Cardiac muscle cell (in vitro differentiated cells and primary cell): ENCODE results near the gene POU2AF1. TPM values are rescaled to one million over a fixed set of nuclear protein-coding genes. Genes with fewer than 3 reads are reported as not detected.

Experiments used
- DNase-seq, 2 donors: peaks; one replicate each; pipeline versions ENCODE4 v3.0.0 to v3.0.0-alpha.2; 2010 to 2017; ENCODE audit warnings: low read depth in 1 of 2, low spot score in 1 of 2
- H3K27ac ChIP-seq: fragments of 200-600 bp; sonication (generic); 2 replicates; pipeline ENCODE4 v1.5.1; 2016
- H3K27me3 ChIP-seq: fragments of 200-600 bp; sonication (generic); 2 replicates; pipeline ENCODE4 v1.6.0; 2016; ENCODE audit warnings: control low read depth
- H3K36me3 ChIP-seq: fragments of 200-600 bp; sonication (generic); 2 replicates; pipeline ENCODE4 v1.5.1; 2016; ENCODE audit warnings: control low read depth
- H3K4me1 ChIP-seq: fragments of 200-600 bp; sonication (generic); 2 replicates; pipeline ENCODE4 v1.8.1; 2017; ENCODE audit warnings: low read depth, mild to moderate bottlenecking, mixed run types
- H3K4me3 ChIP-seq: fragments of 200-600 bp; sonication (generic); 2 replicates; pipeline ENCODE4 v1.5.1; 2016; ENCODE audit warnings: mild to moderate bottlenecking
- H3K9me3 ChIP-seq: fragments of 200-600 bp; sonication (generic); 2 replicates; pipeline ENCODE4 v1.5.1; 2017; ENCODE audit warnings: low read depth, mild to moderate bottlenecking, control low read depth
- CTCF ChIP-seq: IDR thresholded peaks from 2 replicates; pipeline ENCODE4 v1.5.1; 2012; ENCODE audit warnings: low read depth, mild to moderate bottlenecking, low read length
- polyA plus RNA-seq: library from polyadenylated mRNA; unstranded; fragments of >200 nt; fragmentation: Nextera tagmentation; extraction: Ambion mirVana; gene quantifications from 2 replicates; pipeline ENCODE4 v1.2.1, GENCODE V29; 2016
- total RNA-seq: library from RNA; depleted of rRNA; stranded (reverse); fragments of >200 nt; gene quantifications from 2 replicates; pipeline ENCODE4 v1.2.3, GENCODE V29; 2016

The POU2AF1 gene
- total and polyA plus RNA-seq, 2 experiments from 2014 or later = not detected

GRCh38 chr11:111354601-111354891 is 24.5 kb downstream of the POU2AF1 start:
- Histone ChIP-seq H3K9me3 (no peaks in the 10 kb centered on the region), H3K36me3 (no peaks in the 10 kb centered on the region), H3K27ac (no peak overlapping the region), H3K27me3 (no peaks in the 10 kb centered on the region), H3K4me3 (no peak overlapping the region), H3K4me1 (no peaks in the 10 kb centered on the region)
- no peak for DNase-seq
- no peak for TF ChIP-seq CTCF

GRCh38 chr11:111353776-111354600 is 25.1 kb downstream of the POU2AF1 start:
- H3K36me3 ChIP-seq = no peaks in the 10 kb centered on the region
- no peak for DNase-seq
- H3K4me1 ChIP-seq = no peaks in the 10 kb centered on the region
- no peaks in the 10 kb centered on the region for H3K27me3 ChIP-seq
- TF ChIP-seq CTCF = no peak
- H3K4me3 ChIP-seq = no peak overlapping the region
- H3K27ac ChIP-seq = no peak overlapping the region
- no peaks in the 10 kb centered on the region for H3K9me3 ChIP-seq

- Histone ChIP-seq H3K27ac (no peak overlapping the region), H3K4me1 (no peaks in the 10 kb centered on the region), H3K36me3 (no peaks in the 10 kb centered on the region), H3K27me3 (no peaks in the 10 kb centered on the region), H3K9me3 (no peaks in the 10 kb centered on the region), H3K4me3 (no peak overlapping the region)
- no peak for TF ChIP-seq CTCF
- no peak for DNase-seq
Observed at GRCh38 chr11:111352935-111353710, 26.0 kb downstream of the POU2AF1 start.

GRCh38 chr11:111352231-111352746 is 26.8 kb downstream of the POU2AF1 start:
- no peak for TF ChIP-seq CTCF
- Histone ChIP-seq H3K4me3 (no peak overlapping the region), H3K36me3 (no peaks in the 10 kb centered on the region), H3K27me3 (no peaks in the 10 kb centered on the region), H3K4me1 (no peaks in the 10 kb centered on the region), H3K9me3 (no peaks in the 10 kb centered on the region), H3K27ac (no peak overlapping the region)
- no peak for DNase-seq

- no peaks in the 10 kb centered on the region for H3K36me3 ChIP-seq
- no peaks in the 10 kb centered on the region for H3K27me3 ChIP-seq
- no peak for DNase-seq
- H3K4me1 ChIP-seq = no peaks in the 10 kb centered on the region
- no peak overlapping the region for H3K4me3 ChIP-seq
- H3K9me3 ChIP-seq = no peaks in the 10 kb centered on the region
- no peak for TF ChIP-seq CTCF
- H3K27ac ChIP-seq = no peak overlapping the region
Observed at GRCh38 chr11:111351374-111352055, 27.6 kb downstream of the POU2AF1 start.
